ENCODE data around the gene SLC25A41. TPM values are rescaled to one million over a fixed set of nuclear protein-coding genes. Genes with fewer than 3 reads are reported as not detected.
A peak's percentile ranks its signal among the peaks of the same experiment; 100 is the strongest.

The SLC25A41 gene
- total and polyA plus RNA-seq, 2 of the 13 experiments (the other 11 are each of a cell fraction or from before 2014, with no cell fraction given), result 0.33 to 0.95 TPM

GRCh38 chr19:6464070-6464873 is 30.7 kb upstream of the SLC25A41 start, which contains the start of gene CRB3 (continued):
- no peak for TF ChIP-seq TEF (CRISPR knock-in tag; IDR thresholded peaks at IDR 0.05)
- no peak for TF ChIP-seq MYNN (CRISPR knock-in tag; IDR thresholded peaks at IDR 0.05; ENCODE audit: low read depth)
- TF ChIP-seq EP300 (IDR thresholded peaks at IDR 0.05; ENCODE audit: low read depth in 2 of 2, low read length in 2 of 2), result no peak
- no peak for TF ChIP-seq EP300 (CRISPR knock-in tag; IDR thresholded peaks at IDR 0.05; ENCODE audit: borderline replicate concordance)
- TF ChIP-seq SUZ12 (IDR thresholded peaks at IDR 0.05; ENCODE audit: low read depth, low read length), result no peak
- peak; percentile 89 for TF ChIP-seq USF2 (IDR thresholded peaks at IDR 0.05; ENCODE audit: low read depth, low read length)
- TF ChIP-seq USF2 (CRISPR knock-in tag; IDR thresholded peaks at IDR 0.05; ENCODE audit: borderline replicate concordance), result peak; percentile 92; the same call in 1 of the 2 replicates
- no peak for TF ChIP-seq ZSCAN21 (CRISPR knock-in tag; IDR thresholded peaks at IDR 0.05; ENCODE audit: borderline replicate concordance)
- peak; percentile 50; the same call in 1 of the 2 replicates for TF ChIP-seq ZBTB7B (CRISPR knock-in tag; IDR thresholded peaks at IDR 0.05)
- TF ChIP-seq ZBTB38 (CRISPR knock-in tag; IDR thresholded peaks at IDR 0.05), result 0 out of 2 replicates have a peak, but pooled peaks have one; percentile 20
- no peak for TF ChIP-seq ZHX2 (IDR thresholded peaks at IDR 0.05; ENCODE audit: low read depth)
- no peak for TF ChIP-seq ZHX2 (CRISPR knock-in tag; IDR thresholded peaks at IDR 0.05; ENCODE audit: borderline replicate concordance)
- no peak for TF ChIP-seq CREB1 (IDR thresholded peaks at IDR 0.05)
- TF ChIP-seq CREB1 (CRISPR knock-in tag; IDR thresholded peaks at IDR 0.05), result no peak

Data from HepG2 (cell line).